RWPE1 (cell line): ENCODE data around the gene UTP11.

ENCODE experiments used
- CTCF ChIA-PET: fragments of 350-600 bp; sonication (Branson Sonifier 250); formaldehyde crosslinking; extraction: SDS; loops from one replicate; lab custom pipeline; 2021; lab: Yijun Ruan, JAX
- POLR2A ChIA-PET: fragments of 400-600 bp; formaldehyde crosslinking; extraction: SDS; loops from one replicate; lab custom pipeline; 2020; ENCODE audit warnings: antibody characterized with exemption; ENCODE audit not compliant: low non-redundant PET; lab: Yijun Ruan, JAX
- DNase-seq: peaks from one replicate; pipeline ENCODE4 v3.0.0; 2012; ENCODE audit warnings: low spot score
- H3K27ac ChIP-seq: fragments of 450-650 bp; 2 replicates; pipeline ENCODE4 v1.5.1; 2017
- CTCF ChIP-seq: fragments of 450-650 bp; conservative IDR thresholded peaks from 2 replicates; pipeline ENCODE4 v1.5.1; 2017; ENCODE audit warnings: low read depth, mild to moderate bottlenecking

Gene UTP11

GRCh38 chr1:38038861-38039260 lies 26.3 kb downstream of the UTP11 start:
- no peak for TF ChIP-seq CTCF
- H3K27ac ChIP-seq, result peak overlapping the region; percentile 4; the same call in 1 of the 2 replicates
- POLR2A ChIA-PET, result interaction anchor here (0.6 kb wide), 1 partner anchor 11 kb away, joined by 3 read pairs; no protein-coding TSS in a partner anchor
- CTCF ChIA-PET, result interaction anchor here (0.6 to 1.7 kb wide), 4 partner anchors 11 to 796 kb away, joined by 3 to 7 read pairs (median 4); no protein-coding TSS in a partner anchor
- peak; percentile 60 for DNase-seq

- ChIA-PET CTCF (interaction anchor here (1.5 kb wide), 1 partner anchor 12 kb away, joined by 4 read pairs; no protein-coding TSS in a partner anchor), POLR2A (interaction anchor here (0.6 kb wide), 1 partner anchor 12 kb away, joined by 3 read pairs; no protein-coding TSS in a partner anchor)
- no peak for TF ChIP-seq CTCF
- H3K27ac ChIP-seq, result no peak overlapping the region
- DNase-seq, result no peak
These were observed 27.0 kb downstream of the UTP11 start for GRCh38 chr1:38039331-38040088.

GRCh38 chr1:38041936-38042834 lies 29.7 kb downstream of the UTP11 start:
- CTCF ChIA-PET, result interaction anchor here (0.5 to 1.3 kb wide), 2 partner anchors 172 to 793 kb away, joined by 3 to 4 read pairs; no protein-coding TSS in a partner anchor
- POLR2A ChIA-PET, result no interaction called here
- no peak overlapping the region for H3K27ac ChIP-seq
- TF ChIP-seq CTCF, result no peak
- no peak for DNase-seq

- ChIA-PET POLR2A (no interaction called here), CTCF (interaction anchor here (0.7 kb wide), 1 partner anchor 46 kb away, joined by 4 read pairs; no protein-coding TSS in a partner anchor)
- DNase-seq, result no peak
- no peak for TF ChIP-seq CTCF
- H3K27ac ChIP-seq, result no peak overlapping the region
These were observed 30.7 kb downstream of the UTP11 start for GRCh38 chr1:38043036-38043747.

- no peak for DNase-seq
- no peak for TF ChIP-seq CTCF
- ChIA-PET CTCF (interaction anchor here (0.5 to 0.7 kb wide), 3 partner anchors 18 to 63 kb away, joined by 3 to 4 read pairs (median 3); no protein-coding TSS in a partner anchor), POLR2A (no interaction called here)
- no peak overlapping the region for H3K27ac ChIP-seq
These were observed 32.0 kb downstream of the UTP11 start for GRCh38 chr1:38044221-38045215.
